HG02571 (cell line): ENCODE data around the gene SMIM27.
"Not testable (repeated sequence)": the region's sequence is repeated elsewhere in the genome, so short reads cannot be mapped to it uniquely, and the experiment has no call there.

Experiments
- ATAC-seq: cut with Tn5 transposase; IDR thresholded peaks from one replicate; pipeline ENCODE4 v1.9.1; 2021; ENCODE audit warnings: mild to moderate bottlenecking, moderate library complexity; ENCODE audit not compliant: unreplicated experiment

The SMIM27 gene

GRCh38 chr9:32596096-32596865 is 44.2 kb downstream of the SMIM27 start:
- ATAC-seq, result no peak

- no peak for ATAC-seq
These were observed 44.8 kb downstream of the SMIM27 start for GRCh38 chr9:32596936-32597335.

GRCh38 chr9:32599021-32599420 is 46.9 kb downstream of the SMIM27 start:
- not testable (repeated sequence) for ATAC-seq
